ENCODE measurements around the gene PRM3. TPM values are rescaled to one million over a fixed set of nuclear protein-coding genes. Genes with fewer than 3 reads are reported as not detected.

The PRM3 gene
- total and polyA plus RNA-seq, 4 donors: not detected

GRCh38 chr16:11313493-11314308 is 40.3 kb upstream of the PRM3 start:
- TF ChIP-seq RXRA (IDR thresholded peaks at IDR 0.05) (no peak), JUND (IDR thresholded peaks at IDR 0.05) (no peak), RAD21 (IDR thresholded peaks at IDR 0.05) (no peak), GABPA (IDR thresholded peaks at IDR 0.05 in 1 of 2, conservative IDR thresholded peaks at IDR 0.05 in 1 of 2) (no peak), FOXA2 (IDR thresholded peaks at IDR 0.05) (no peak), EGR1 (IDR thresholded peaks at IDR 0.05; ENCODE audit: low read depth in 2 of 2) (no peak), TAF1 (conservative IDR thresholded peaks at IDR 0.05) (no peak), FOXA1 (IDR thresholded peaks at IDR 0.05) (no peak), YY1 (IDR thresholded peaks at IDR 0.05) (no peak), NR2F2 (IDR thresholded peaks at IDR 0.05) (no peak)
- TF ChIP-seq, protein P1, sequence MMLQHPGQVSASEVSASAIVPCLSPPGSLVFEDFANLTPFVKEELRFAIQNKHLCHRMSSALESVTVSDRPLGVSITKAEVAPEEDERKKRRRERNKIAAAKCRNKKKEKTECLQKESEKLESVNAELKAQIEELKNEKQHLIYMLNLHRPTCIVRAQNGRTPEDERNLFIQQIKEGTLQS (IDR thresholded peaks at IDR 0.05): no peak
- TF ChIP-seq, protein P2, sequence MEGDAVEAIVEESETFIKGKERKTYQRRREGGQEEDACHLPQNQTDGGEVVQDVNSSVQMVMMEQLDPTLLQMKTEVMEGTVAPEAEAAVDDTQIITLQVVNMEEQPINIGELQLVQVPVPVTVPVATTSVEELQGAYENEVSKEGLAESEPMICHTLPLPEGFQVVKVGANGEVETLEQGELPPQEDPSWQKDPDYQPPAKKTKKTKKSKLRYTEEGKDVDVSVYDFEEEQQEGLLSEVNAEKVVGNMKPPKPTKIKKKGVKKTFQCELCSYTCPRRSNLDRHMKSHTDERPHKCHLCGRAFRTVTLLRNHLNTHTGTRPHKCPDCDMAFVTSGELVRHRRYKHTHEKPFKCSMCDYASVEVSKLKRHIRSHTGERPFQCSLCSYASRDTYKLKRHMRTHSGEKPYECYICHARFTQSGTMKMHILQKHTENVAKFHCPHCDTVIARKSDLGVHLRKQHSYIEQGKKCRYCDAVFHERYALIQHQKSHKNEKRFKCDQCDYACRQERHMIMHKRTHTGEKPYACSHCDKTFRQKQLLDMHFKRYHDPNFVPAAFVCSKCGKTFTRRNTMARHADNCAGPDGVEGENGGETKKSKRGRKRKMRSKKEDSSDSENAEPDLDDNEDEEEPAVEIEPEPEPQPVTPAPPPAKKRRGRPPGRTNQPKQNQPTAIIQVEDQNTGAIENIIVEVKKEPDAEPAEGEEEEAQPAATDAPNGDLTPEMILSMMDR (IDR thresholded peaks at IDR 0.05; ENCODE audit: low read depth, low read length, missing input control): no peak
- TF ChIP-seq, protein P3, sequence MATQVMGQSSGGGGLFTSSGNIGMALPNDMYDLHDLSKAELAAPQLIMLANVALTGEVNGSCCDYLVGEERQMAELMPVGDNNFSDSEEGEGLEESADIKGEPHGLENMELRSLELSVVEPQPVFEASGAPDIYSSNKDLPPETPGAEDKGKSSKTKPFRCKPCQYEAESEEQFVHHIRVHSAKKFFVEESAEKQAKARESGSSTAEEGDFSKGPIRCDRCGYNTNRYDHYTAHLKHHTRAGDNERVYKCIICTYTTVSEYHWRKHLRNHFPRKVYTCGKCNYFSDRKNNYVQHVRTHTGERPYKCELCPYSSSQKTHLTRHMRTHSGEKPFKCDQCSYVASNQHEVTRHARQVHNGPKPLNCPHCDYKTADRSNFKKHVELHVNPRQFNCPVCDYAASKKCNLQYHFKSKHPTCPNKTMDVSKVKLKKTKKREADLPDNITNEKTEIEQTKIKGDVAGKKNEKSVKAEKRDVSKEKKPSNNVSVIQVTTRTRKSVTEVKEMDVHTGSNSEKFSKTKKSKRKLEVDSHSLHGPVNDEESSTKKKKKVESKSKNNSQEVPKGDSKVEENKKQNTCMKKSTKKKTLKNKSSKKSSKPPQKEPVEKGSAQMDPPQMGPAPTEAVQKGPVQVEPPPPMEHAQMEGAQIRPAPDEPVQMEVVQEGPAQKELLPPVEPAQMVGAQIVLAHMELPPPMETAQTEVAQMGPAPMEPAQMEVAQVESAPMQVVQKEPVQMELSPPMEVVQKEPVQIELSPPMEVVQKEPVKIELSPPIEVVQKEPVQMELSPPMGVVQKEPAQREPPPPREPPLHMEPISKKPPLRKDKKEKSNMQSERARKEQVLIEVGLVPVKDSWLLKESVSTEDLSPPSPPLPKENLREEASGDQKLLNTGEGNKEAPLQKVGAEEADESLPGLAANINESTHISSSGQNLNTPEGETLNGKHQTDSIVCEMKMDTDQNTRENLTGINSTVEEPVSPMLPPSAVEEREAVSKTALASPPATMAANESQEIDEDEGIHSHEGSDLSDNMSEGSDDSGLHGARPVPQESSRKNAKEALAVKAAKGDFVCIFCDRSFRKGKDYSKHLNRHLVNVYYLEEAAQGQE (IDR thresholded peaks at IDR 0.05): no peak
- Histone ChIP-seq H3K4me1 (ENCODE audit: control insufficient read depth in 4 of 4, insufficient read depth in 4 of 4, low read length in 3 of 4) (no peaks in the 10 kb centered on the region), H3K4me3 (ENCODE audit: low read depth in 1 of 3, low read length in 3 of 3) (no peak overlapping the region), H3K27me3 (ENCODE audit: control insufficient read depth in 4 of 4, insufficient read depth in 4 of 4, low read length in 3 of 4) (no peaks in the 10 kb centered on the region), H3K9me3 (ENCODE audit: control insufficient read depth in 4 of 4, low read length in 3 of 4) (no peaks in the 10 kb centered on the region), H3K36me3 (ENCODE audit: control insufficient read depth in 4 of 4, insufficient read depth in 3 of 4, low read depth in 1 of 4, low read length in 3 of 4) (no peaks in the 10 kb centered on the region), H3K9ac (ENCODE audit: low read depth in 1 of 2, low read length in 2 of 2) (no peak overlapping the region), H3K27ac (ENCODE audit: low read depth in 1 of 2, low read length in 2 of 2) (no peak overlapping the region)
- DNase-seq (ENCODE audit: low spot score): no peak
- 97% methylated on average over 9 of the region's 9 CpGs for WGBS

- WGBS: 73% methylated on average over 8 of the region's 8 CpGs
- Histone ChIP-seq H3K27ac (ENCODE audit: low read depth in 1 of 2, low read length in 2 of 2) (no peak overlapping the region), H3K4me3 (ENCODE audit: low read depth in 1 of 3, low read length in 3 of 3) (no peak overlapping the region)
Measured at GRCh38 chr16:11312718-11313492, 39.5 kb upstream of the PRM3 start.

More at GRCh38 chr16:11312718-11313492, 39.5 kb upstream of the PRM3 start:
- DNase-seq (ENCODE audit: low spot score): no peak
- H3K4me1 ChIP-seq (ENCODE audit: control insufficient read depth in 4 of 4, insufficient read depth in 4 of 4, low read length in 3 of 4): no peaks in the 10 kb centered on the region
- no peaks in the 10 kb centered on the region for H3K9me3 ChIP-seq (ENCODE audit: control insufficient read depth in 4 of 4, low read length in 3 of 4)
- TF ChIP-seq NR2F2 (IDR thresholded peaks at IDR 0.05): no peak
- TF ChIP-seq, protein P4, sequence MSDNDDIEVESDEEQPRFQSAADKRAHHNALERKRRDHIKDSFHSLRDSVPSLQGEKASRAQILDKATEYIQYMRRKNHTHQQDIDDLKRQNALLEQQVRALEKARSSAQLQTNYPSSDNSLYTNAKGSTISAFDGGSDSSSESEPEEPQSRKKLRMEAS (IDR thresholded peaks at IDR 0.05): no peak
- no peak for TF ChIP-seq RAD21 (IDR thresholded peaks at IDR 0.05)
- TF ChIP-seq ZBTB33 (IDR thresholded peaks at IDR 0.05): no peak
- no peak for TF ChIP-seq HNF4A (conservative IDR thresholded peaks at IDR 0.05)
- TF ChIP-seq FOXA2 (IDR thresholded peaks at IDR 0.05): no peak
- TF ChIP-seq GABPA (IDR thresholded peaks at IDR 0.05 in 1 of 2, conservative IDR thresholded peaks at IDR 0.05 in 1 of 2): no peak
- TF ChIP-seq TAF1 (conservative IDR thresholded peaks at IDR 0.05): no peak
- no peak for TF ChIP-seq JUND (IDR thresholded peaks at IDR 0.05)
- no peak for TF ChIP-seq YY1 (IDR thresholded peaks at IDR 0.05)
- H3K27me3 ChIP-seq (ENCODE audit: control insufficient read depth in 4 of 4, insufficient read depth in 4 of 4, low read length in 3 of 4): no peaks in the 10 kb centered on the region
- H3K9ac ChIP-seq (ENCODE audit: low read depth in 1 of 2, low read length in 2 of 2): no peak overlapping the region
- no peaks in the 10 kb centered on the region for H3K36me3 ChIP-seq (ENCODE audit: control insufficient read depth in 4 of 4, insufficient read depth in 3 of 4, low read depth in 1 of 4, low read length in 3 of 4)
